ENCODE measurements around the gene HLA-DQA1.

DNA sequence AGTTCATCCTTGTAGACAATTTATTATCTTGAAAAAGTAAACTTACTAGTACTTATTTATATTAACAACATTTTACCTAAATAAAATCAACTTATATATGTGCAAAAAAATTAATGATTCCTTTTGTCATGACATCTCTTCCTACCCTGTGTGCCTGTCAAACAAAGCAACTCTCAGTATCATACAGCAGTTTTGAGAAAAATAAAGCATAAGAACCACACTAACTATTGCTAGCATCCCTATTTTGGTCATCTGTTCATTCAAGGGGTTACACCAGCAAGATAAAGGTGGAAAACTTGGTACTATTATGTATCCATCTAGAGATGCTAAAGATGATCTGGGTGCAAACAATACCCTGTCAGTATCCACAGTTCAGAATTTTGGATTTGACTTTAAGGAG lies 40.2 kb upstream of the HLA-DQA1 start:
- TF ChIP-seq, protein P1, sequence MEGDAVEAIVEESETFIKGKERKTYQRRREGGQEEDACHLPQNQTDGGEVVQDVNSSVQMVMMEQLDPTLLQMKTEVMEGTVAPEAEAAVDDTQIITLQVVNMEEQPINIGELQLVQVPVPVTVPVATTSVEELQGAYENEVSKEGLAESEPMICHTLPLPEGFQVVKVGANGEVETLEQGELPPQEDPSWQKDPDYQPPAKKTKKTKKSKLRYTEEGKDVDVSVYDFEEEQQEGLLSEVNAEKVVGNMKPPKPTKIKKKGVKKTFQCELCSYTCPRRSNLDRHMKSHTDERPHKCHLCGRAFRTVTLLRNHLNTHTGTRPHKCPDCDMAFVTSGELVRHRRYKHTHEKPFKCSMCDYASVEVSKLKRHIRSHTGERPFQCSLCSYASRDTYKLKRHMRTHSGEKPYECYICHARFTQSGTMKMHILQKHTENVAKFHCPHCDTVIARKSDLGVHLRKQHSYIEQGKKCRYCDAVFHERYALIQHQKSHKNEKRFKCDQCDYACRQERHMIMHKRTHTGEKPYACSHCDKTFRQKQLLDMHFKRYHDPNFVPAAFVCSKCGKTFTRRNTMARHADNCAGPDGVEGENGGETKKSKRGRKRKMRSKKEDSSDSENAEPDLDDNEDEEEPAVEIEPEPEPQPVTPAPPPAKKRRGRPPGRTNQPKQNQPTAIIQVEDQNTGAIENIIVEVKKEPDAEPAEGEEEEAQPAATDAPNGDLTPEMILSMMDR (IDR thresholded peaks at IDR 0.05) = no peak
- no peak for TF ChIP-seq FOXK1 (CRISPR knock-in tag; IDR thresholded peaks at IDR 0.05)
- no peak for TF ChIP-seq IRF2 (CRISPR knock-in tag; IDR thresholded peaks at IDR 0.05; ENCODE audit: borderline replicate concordance, low read depth)
- TF ChIP-seq ESRRA (CRISPR knock-in tag; IDR thresholded peaks at IDR 0.05; ENCODE audit: borderline replicate concordance) = no peak
- no peak for TF ChIP-seq NR3C1 (CRISPR knock-in tag; conservative IDR thresholded peaks at IDR 0.05; ENCODE audit: low read depth)
- TF ChIP-seq, protein P2, sequence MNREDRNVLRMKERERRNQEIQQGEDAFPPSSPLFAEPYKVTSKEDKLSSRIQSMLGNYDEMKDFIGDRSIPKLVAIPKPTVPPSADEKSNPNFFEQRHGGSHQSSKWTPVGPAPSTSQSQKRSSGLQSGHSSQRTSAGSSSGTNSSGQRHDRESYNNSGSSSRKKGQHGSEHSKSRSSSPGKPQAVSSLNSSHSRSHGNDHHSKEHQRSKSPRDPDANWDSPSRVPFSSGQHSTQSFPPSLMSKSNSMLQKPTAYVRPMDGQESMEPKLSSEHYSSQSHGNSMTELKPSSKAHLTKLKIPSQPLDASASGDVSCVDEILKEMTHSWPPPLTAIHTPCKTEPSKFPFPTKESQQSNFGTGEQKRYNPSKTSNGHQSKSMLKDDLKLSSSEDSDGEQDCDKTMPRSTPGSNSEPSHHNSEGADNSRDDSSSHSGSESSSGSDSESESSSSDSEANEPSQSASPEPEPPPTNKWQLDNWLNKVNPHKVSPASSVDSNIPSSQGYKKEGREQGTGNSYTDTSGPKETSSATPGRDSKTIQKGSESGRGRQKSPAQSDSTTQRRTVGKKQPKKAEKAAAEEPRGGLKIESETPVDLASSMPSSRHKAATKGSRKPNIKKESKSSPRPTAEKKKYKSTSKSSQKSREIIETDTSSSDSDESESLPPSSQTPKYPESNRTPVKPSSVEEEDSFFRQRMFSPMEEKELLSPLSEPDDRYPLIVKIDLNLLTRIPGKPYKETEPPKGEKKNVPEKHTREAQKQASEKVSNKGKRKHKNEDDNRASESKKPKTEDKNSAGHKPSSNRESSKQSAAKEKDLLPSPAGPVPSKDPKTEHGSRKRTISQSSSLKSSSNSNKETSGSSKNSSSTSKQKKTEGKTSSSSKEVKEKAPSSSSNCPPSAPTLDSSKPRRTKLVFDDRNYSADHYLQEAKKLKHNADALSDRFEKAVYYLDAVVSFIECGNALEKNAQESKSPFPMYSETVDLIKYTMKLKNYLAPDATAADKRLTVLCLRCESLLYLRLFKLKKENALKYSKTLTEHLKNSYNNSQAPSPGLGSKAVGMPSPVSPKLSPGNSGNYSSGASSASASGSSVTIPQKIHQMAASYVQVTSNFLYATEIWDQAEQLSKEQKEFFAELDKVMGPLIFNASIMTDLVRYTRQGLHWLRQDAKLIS (CRISPR knock-in tag; IDR thresholded peaks at IDR 0.05; ENCODE audit: borderline replicate concordance) = no peak
- TF ChIP-seq ATF1 (CRISPR knock-in tag; IDR thresholded peaks at IDR 0.05) = no peak
- TF ChIP-seq, protein P3, sequence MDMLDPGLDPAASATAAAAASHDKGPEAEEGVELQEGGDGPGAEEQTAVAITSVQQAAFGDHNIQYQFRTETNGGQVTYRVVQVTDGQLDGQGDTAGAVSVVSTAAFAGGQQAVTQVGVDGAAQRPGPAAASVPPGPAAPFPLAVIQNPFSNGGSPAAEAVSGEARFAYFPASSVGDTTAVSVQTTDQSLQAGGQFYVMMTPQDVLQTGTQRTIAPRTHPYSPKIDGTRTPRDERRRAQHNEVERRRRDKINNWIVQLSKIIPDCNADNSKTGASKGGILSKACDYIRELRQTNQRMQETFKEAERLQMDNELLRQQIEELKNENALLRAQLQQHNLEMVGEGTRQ (CRISPR knock-in tag; IDR thresholded peaks at IDR 0.05) = no peak
- TF ChIP-seq FOXJ3 (CRISPR knock-in tag; IDR thresholded peaks at IDR 0.05; ENCODE audit: borderline replicate concordance) = no peak
- no peak for TF ChIP-seq NR2C2 (CRISPR knock-in tag; IDR thresholded peaks at IDR 0.05)
- TF ChIP-seq, protein P4, sequence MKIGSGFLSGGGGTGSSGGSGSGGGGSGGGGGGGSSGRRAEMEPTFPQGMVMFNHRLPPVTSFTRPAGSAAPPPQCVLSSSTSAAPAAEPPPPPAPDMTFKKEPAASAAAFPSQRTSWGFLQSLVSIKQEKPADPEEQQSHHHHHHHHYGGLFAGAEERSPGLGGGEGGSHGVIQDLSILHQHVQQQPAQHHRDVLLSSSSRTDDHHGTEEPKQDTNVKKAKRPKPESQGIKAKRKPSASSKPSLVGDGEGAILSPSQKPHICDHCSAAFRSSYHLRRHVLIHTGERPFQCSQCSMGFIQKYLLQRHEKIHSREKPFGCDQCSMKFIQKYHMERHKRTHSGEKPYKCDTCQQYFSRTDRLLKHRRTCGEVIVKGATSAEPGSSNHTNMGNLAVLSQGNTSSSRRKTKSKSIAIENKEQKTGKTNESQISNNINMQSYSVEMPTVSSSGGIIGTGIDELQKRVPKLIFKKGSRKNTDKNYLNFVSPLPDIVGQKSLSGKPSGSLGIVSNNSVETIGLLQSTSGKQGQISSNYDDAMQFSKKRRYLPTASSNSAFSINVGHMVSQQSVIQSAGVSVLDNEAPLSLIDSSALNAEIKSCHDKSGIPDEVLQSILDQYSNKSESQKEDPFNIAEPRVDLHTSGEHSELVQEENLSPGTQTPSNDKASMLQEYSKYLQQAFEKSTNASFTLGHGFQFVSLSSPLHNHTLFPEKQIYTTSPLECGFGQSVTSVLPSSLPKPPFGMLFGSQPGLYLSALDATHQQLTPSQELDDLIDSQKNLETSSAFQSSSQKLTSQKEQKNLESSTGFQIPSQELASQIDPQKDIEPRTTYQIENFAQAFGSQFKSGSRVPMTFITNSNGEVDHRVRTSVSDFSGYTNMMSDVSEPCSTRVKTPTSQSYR (CRISPR knock-in tag; IDR thresholded peaks at IDR 0.05) = no peak
- TF ChIP-seq TCF7 (CRISPR knock-in tag; IDR thresholded peaks at IDR 0.05; ENCODE audit: low read depth) = no peak
- no peak for TF ChIP-seq CREB1 (CRISPR knock-in tag; IDR thresholded peaks at IDR 0.05)

Data from WTC11 (cell line).